Measurements from ENCODE around the gene MMP25. TPM values are rescaled to one million over a fixed set of nuclear protein-coding genes. Genes with fewer than 3 reads are reported as not detected.

MMP25 gene
- total RNA-seq, 2 experiments from 2014 or later: 0.63 to 5.6 TPM

- Histone ChIP-seq H3K27ac (ENCODE audit: low read depth, low read length, poor library complexity, severe bottlenecking) (no peak overlapping the region), H3K4me2 (ENCODE audit: low read length) (peak overlapping the region; percentile 48), H3K36me3 (ENCODE audit: insufficient read depth, low read length) (no peaks in the 10 kb centered on the region), H3K4me1 (ENCODE audit: insufficient read depth, low read length, poor library complexity, severe bottlenecking) (peaks cover 26% of the 10 kb centered on the region), H3K9me3 (ENCODE audit: low read length) (no peaks in the 10 kb centered on the region), H3K79me2 (ENCODE audit: insufficient read depth, low read depth, low read length) (no peaks in the 10 kb centered on the region), H2AFZ (ENCODE audit: low read length) (peak overlapping the region; percentile 74; the same call in 1 of the 2 replicates), H3K4me3 (ENCODE audit: low read depth, low read length, poor library complexity, severe bottlenecking) (no peak overlapping the region), H3K9me2 (ENCODE audit: insufficient read depth, low read length) (no peaks in the 10 kb centered on the region), H4K20me1 (ENCODE audit: insufficient read depth, low read length) (no peaks in the 10 kb centered on the region)
- intact Hi-C loops (cut with micrococcal nuclease; ENCODE audit: unreplicated experiment): no loop called here
- no peak for DNase-seq (ENCODE audit: low spot score)
- BruUV-seq (replicated peaks): no TSS peak
- ChIA-PET POLR2A (no interaction called here), CTCF (ENCODE audit: unreplicated experiment) (no interaction called here)
- TF ChIP-seq CTCF (conservative IDR thresholded peaks at IDR 0.05; ENCODE audit: low read length): no peak
- TF ChIP-seq EZH2phosphoT487 (IDR thresholded peaks at IDR 0.05; ENCODE audit: borderline replicate concordance, low read depth, low read length): no peak
Measured at GRCh38 chr16:3092501-3092941, 46.2 kb downstream of the MMP25 start.

GRCh38 chr16:3094289-3095027 is 48.1 kb downstream of the MMP25 start:
- TF ChIP-seq EZH2phosphoT487 (IDR thresholded peaks at IDR 0.05; ENCODE audit: borderline replicate concordance, low read depth, low read length) (no peak), CTCF (conservative IDR thresholded peaks at IDR 0.05; ENCODE audit: low read length) (peak; percentile 89)
- H2AFZ ChIP-seq (ENCODE audit: low read length): no peak overlapping the region
- POLR2A ChIA-PET: interaction anchor here (1.1 kb wide), 1 partner anchor 40 kb away, joined by 3 read pairs; the partner anchor contains the start of gene ZNF213

GRCh38 chr16:3095869-3096268 is 49.5 kb downstream of the MMP25 start:
- Histone ChIP-seq H3K4me2 (ENCODE audit: low read length) (0 out of 2 replicates have a peak overlapping the region, but pooled peaks have one; percentile 37), H3K9me2 (ENCODE audit: insufficient read depth, low read length) (no peaks in the 10 kb centered on the region), H2AFZ (ENCODE audit: low read length) (peak overlapping the region; percentile 33; the same call in 1 of the 2 replicates), H4K20me1 (ENCODE audit: insufficient read depth, low read length) (no peaks in the 10 kb centered on the region), H3K4me1 (ENCODE audit: insufficient read depth, low read length, poor library complexity, severe bottlenecking) (peaks cover 39% of the 10 kb centered on the region), H3K79me2 (ENCODE audit: insufficient read depth, low read depth, low read length) (no peaks in the 10 kb centered on the region), H3K4me3 (ENCODE audit: low read depth, low read length, poor library complexity, severe bottlenecking) (no peak overlapping the region), H3K27ac (ENCODE audit: low read depth, low read length, poor library complexity, severe bottlenecking) (no peak overlapping the region), H3K9me3 (ENCODE audit: low read length) (no peaks in the 10 kb centered on the region), H3K36me3 (ENCODE audit: insufficient read depth, low read length) (no peaks in the 10 kb centered on the region)
- intact Hi-C loops (cut with micrococcal nuclease; ENCODE audit: unreplicated experiment): no loop called here
- ChIA-PET CTCF (ENCODE audit: unreplicated experiment) (interaction anchor here (0.6 to 0.7 kb wide), 2 partner anchors 34 to 148 kb away, joined by 3 read pairs; no protein-coding TSS in a partner anchor), POLR2A (no interaction called here)
- TF ChIP-seq EZH2phosphoT487 (IDR thresholded peaks at IDR 0.05; ENCODE audit: borderline replicate concordance, low read depth, low read length) (no peak), CTCF (conservative IDR thresholded peaks at IDR 0.05; ENCODE audit: low read length) (peak; percentile 71)
- DNase-seq (ENCODE audit: low spot score): peak; percentile 77
- BruUV-seq (replicated peaks): no TSS peak

More at GRCh38 chr16:3094289-3095027, 48.1 kb downstream of the MMP25 start:
- CTCF ChIA-PET (ENCODE audit: unreplicated experiment): no interaction called here
- Histone ChIP-seq H3K79me2 (ENCODE audit: insufficient read depth, low read depth, low read length) (no peaks in the 10 kb centered on the region), H3K9me2 (ENCODE audit: insufficient read depth, low read length) (no peaks in the 10 kb centered on the region), H4K20me1 (ENCODE audit: insufficient read depth, low read length) (no peaks in the 10 kb centered on the region), H3K36me3 (ENCODE audit: insufficient read depth, low read length) (no peaks in the 10 kb centered on the region), H3K9me3 (ENCODE audit: low read length) (no peaks in the 10 kb centered on the region), H3K4me2 (ENCODE audit: low read length) (no peak overlapping the region), H3K27ac (ENCODE audit: low read depth, low read length, poor library complexity, severe bottlenecking) (no peak overlapping the region), H3K4me1 (ENCODE audit: insufficient read depth, low read length, poor library complexity, severe bottlenecking) (peaks cover 26% of the 10 kb centered on the region), H3K4me3 (ENCODE audit: low read depth, low read length, poor library complexity, severe bottlenecking) (no peak overlapping the region)
- intact Hi-C loops (cut with micrococcal nuclease; ENCODE audit: unreplicated experiment): loop anchor here (1.0 kb wide), 1 partner anchor 35 kb away; no protein-coding TSS in a partner anchor
- DNase-seq (ENCODE audit: low spot score): peak; percentile 62
- no TSS peak for BruUV-seq (replicated peaks)

All from OCI-LY7 (cell line).